SKM-1 (cell line): ENCODE results near the gene ACBD4.

Experiments
- DNase-seq: peaks from one replicate; lab custom pipeline; 2025; ENCODE audit not compliant: unreplicated experiment; lab: John Stamatoyannopoulos, UW

The ACBD4 gene, protein sequence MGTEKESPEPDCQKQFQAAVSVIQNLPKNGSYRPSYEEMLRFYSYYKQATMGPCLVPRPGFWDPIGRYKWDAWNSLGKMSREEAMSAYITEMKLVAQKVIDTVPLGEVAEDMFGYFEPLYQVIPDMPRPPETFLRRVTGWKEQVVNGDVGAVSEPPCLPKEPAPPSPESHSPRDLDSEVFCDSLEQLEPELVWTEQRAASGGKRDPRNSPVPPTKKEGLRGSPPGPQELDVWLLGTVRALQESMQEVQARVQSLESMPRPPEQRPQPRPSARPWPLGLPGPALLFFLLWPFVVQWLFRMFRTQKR

GRCh38 chr17:45135192-45135977 is at the start of gene ACBD4:
Gene ACBD4, plus strand, starts transcription at chr17:45135687. Its CDS starts 458 bp downstream, at chr17:45136145.
- peak; percentile 92 for DNase-seq

- DNase-seq, result no peak
Observed at GRCh38 chr17:45086391-45086790, 49.1 kb upstream of the ACBD4 start.

DNA sequence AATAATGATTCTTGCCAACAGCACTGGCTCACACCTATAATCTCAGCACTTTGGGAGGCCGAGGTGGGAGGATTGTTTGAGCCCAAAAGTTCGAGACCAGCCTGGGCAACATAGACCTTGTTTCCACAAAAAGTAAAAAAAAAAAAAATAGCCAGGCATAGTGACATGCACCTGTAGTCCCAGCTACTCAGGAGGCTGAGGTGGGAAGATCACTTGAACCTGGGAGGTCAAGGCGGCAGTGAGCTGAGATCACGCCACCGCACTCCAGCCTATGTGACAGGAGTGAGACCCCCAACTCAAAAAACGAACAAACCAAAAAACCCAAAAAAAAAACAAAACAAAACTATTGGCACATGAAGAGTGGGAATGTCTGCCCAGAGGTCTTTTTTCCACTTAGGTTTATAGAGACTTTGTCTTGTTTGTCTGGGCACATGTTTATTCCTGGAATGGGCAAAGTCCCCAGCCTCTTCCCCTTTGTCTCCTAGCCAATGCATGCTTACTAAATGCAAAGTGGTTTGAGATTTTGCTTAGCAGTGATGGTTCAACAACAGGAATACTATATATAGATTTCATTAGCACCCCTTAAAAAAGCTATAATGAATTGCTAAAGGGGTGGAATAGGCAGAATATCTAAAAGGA is 48.5 kb upstream of the ACBD4 start:
- no peak for DNase-seq

DNA sequence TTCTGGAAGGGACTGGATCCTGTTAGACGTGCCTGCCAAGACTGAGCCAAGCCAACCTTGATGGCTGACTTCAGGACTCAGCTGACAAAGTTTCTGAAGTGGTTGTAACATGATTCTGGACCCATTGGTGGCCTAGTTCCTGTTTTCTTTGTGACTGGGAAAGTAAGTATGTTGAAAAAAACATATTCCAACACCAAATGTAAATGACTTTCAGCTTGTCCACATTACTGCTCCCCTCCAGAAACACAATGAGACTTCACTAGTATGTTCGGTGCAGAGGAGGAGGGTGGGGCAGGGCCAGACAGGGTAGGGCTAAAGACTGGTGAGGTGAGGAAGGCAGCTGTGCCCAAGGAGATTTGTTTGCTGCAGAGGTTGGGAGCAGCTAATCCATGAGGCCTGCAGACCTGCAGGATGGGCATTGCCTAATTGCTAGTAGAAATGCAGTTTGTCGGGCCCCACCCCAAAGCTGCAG is 47.9 kb upstream of the ACBD4 start:
- DNase-seq, result no peak

- DNase-seq, result no peak
Observed at GRCh38 chr17:45087978-45088377, 47.5 kb upstream of the ACBD4 start.

DNA sequence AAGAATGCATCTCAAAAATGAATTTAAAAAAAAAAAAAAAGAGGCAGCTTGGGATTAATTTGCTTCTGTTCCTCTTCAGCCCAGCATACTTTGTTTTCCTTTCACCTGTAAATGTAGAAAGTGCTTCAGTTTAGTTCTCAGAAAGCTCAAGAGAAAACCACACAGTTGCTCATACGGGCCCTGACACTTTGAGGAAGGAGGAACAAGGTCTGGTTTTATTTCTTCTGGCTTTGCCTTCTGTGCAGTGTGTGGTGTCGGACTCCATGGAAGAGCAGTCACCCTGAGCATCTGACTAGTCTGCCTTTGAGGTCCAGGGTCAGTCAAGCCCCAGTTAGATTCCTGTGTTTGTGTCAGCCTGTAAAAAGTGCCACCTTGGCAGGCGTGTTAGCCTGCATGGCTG is 46.7 kb upstream of the ACBD4 start:
- DNase-seq, result no peak

GRCh38 chr17:45090711-45091110 is 44.8 kb upstream of the ACBD4 start:
- DNase-seq, result no peak

DNA sequence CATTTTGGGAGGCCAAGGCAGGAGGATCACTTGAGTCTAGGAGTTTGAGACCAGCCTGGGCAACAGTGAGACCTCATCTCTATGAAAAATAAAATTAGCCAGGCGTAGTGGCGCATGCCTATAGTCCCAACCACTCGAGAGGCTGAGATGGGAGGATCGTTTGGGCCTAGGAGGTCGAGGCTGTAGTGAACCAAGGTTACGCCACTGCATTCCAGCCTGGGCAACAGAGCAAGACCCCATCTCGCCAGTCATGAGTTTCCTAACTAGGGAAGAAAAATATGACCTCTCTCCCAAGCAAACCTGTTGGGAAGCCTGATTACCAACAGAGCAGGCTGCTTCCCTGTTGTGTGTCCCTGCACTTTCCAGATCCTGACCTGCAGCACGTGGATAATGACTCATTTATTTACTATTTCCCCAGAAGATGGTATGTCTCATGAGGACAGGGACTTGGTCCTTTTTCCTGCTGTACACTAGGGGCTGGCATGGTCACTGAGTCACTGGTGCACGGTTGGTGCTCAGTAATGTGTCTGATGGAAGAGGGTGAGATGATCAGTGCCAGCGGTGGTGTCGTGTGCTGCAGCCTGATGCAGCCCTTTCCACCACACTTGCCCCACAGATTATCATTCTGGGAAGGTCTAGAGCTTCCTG is 43.6 kb upstream of the ACBD4 start:
- no peak for DNase-seq

- no peak for DNase-seq
Observed at GRCh38 chr17:45092911-45093430, 42.5 kb upstream of the ACBD4 start.

DNA sequence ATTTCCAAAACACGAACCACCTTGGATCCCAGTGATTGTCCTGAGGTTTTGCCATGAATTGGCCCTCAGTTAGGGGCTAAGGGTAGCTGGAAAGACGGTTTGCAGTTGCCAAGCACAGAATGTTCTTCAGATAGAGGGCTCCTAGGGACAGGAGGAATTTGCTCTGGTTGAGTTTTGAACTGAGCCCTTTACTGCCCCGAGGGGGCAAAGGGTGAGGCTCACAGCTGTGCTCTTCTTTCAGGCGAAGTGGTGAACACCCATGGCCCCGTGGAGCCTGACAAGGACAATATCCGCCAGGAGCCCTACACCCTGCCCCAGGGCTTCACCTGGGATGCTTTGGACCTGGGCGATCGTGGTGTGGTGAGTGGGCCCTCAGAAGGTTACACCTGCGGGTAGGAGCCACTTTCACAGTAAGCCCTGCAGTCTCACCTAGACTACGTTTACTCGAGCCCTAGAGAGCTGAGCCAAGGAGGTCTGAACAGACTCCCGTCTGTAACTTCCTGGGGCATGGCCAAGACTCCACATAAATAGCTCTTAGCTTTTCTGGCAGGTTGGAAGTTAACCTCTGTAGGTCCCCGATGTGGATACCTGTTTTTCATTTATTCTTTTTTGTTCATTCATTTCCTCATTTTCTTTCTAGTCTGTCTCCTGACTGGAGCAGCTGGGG is 41.9 kb upstream of the ACBD4 start:
- DNase-seq, result no peak

DNA sequence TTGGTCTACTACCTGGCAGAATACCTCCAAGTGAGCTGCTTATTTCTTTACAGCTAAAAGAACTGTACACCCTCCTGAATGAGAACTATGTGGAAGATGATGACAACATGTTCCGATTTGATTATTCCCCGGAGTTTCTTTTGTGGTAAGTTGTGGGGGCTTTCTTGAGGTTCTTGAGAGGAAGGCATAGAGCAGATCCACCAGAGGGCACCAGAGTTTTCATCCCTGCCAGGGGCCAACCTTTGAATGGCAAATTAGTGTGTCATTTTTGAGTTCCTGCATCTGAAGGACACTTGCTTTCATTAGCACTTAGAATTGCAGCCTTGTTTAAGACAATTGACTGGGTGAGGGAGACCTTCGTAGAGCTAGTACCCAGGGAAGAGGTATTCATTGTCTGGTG is 39.3 kb upstream of the ACBD4 start:
- DNase-seq, result no peak

- DNase-seq, result no peak
Observed at GRCh38 chr17:45096926-45097325, 38.6 kb upstream of the ACBD4 start.

GRCh38 chr17:45098081-45098868 is 37.2 kb upstream of the ACBD4 start:
- no peak for DNase-seq

DNA sequence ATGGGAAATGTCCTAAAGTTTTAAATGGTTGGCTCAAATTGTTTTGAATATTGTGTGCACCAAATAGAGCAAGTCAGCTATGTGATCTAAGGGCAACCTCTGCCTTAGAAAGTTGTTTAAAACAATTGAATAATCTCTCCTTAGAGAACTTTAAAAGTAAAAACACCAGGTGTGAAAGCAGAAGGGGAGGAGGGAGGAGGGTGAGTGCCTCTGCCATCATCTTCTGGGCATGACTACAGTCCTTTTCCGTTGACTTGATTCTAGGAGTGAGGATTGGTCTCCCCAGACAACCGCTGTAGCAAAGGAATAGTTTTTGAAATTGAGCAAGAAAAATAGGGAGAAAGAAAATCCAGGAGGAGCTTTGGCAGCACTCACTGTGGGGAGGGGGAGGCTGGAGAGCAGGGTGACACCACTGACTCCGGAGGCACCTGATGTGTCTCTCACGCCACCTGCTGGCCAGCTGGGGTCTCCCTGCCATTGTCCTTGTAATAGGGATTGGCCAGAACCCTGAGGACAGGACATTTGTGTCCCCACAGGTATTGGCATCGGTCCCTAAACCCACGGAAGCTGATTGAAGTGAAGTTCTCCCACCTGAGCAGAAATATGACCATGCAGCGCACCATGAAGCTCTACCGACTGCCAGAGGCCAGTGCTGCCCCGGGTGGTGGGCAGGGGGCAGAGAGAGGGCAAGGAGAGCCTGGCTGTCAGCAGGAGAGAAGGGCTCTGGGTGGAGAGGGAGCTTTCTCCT is 36.4 kb upstream of the ACBD4 start:
- DNase-seq, result no peak

- DNase-seq, result no peak
Observed at GRCh38 chr17:45101546-45101882, 34.0 kb upstream of the ACBD4 start.

DNA sequence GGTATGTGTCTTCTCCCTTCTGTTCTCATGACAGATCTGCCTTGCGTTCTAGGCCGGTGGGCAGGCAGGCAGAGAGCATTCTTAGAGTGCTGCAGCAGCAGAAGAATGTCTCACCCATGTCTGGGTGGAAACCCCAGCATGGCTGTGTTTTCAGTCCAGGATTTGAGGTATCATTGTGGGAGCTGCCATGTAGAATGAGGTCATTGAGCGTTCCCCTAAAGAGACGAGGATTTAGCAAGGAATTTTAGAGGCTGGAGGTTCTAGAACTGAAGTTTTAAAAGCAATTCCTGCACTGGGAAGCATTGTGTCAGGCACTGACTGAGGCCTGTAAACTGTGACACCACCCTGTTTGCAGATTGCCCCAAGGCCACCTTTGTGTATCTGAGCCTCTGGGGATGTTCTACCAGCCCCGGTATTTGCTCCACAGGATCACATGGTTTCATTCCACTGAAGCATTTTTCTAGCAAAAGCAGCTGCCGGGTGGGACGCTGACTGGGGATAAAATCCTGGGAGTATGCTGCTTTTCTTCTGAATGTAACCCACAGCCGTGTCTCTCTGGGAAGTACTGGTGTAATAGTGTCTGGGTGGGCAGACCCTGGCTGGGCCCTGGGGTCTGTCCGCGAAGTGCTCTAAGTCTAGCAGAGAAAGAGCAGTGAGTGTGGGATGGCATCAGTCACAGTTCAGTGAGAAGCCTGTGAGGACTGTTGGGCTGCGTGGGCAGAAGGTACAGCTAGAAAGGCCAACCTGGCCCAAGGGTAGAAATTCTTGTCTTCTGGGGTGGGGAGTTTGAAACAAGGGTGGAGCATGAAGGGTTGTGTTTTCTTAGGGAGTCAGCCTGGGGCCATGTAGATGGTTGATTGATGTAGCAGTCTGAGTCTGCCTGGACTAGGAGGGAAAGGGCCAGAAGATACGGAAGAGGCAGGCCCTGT is 33.3 kb upstream of the ACBD4 start:
- no peak for DNase-seq

DNA sequence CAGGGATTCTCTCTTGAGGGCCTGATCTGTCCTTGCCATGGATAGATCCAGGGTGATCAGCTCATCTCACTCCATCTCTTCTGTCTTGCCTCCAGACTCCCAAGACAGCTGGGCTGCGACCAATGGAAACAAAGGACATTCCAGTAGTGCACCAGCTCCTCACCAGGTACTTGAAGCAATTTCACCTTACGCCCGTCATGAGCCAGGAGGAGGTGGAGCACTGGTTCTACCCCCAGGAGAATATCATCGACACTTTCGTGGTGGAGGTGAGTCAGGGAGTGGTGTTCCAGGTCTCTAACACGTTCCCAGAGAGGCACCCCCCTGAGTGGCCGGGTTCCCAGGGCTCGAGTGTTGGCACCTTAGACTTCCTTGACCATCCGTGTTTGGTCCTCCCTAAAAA is 32.6 kb upstream of the ACBD4 start:
- no peak for DNase-seq

- no peak for DNase-seq
Observed at GRCh38 chr17:45103269-45103795, 32.2 kb upstream of the ACBD4 start.
